OCI-LY7 (cell line): Measurements from ENCODE around the gene RNASET2.

Experiments used
- EZH2phosphoT487 ChIP-seq: fragments of 200-600 bp; sonication (generic); IDR thresholded peaks from 2 replicates; pipeline ENCODE4 v1.6.1; 2018; ENCODE audit warnings: low read depth, borderline replicate concordance, mild to moderate bottlenecking, mixed run types, antibody characterized with exemption, low read length, moderate library complexity, mixed read lengths
- TF ChIP-seq, protein P1 (sequence below): fragments of 200-600 bp; sonication (generic); conservative IDR thresholded peaks from 2 replicates; pipeline ENCODE4 v1.5.1; 2014; ENCODE audit warnings: mild to moderate bottlenecking, antibody characterized with exemption, low read length, moderate library complexity, mixed read lengths

GRCh38 chr6:166976636-166977035 lies 20.3 kb upstream of the RNASET2 start:
- TF ChIP-seq, protein P1, sequence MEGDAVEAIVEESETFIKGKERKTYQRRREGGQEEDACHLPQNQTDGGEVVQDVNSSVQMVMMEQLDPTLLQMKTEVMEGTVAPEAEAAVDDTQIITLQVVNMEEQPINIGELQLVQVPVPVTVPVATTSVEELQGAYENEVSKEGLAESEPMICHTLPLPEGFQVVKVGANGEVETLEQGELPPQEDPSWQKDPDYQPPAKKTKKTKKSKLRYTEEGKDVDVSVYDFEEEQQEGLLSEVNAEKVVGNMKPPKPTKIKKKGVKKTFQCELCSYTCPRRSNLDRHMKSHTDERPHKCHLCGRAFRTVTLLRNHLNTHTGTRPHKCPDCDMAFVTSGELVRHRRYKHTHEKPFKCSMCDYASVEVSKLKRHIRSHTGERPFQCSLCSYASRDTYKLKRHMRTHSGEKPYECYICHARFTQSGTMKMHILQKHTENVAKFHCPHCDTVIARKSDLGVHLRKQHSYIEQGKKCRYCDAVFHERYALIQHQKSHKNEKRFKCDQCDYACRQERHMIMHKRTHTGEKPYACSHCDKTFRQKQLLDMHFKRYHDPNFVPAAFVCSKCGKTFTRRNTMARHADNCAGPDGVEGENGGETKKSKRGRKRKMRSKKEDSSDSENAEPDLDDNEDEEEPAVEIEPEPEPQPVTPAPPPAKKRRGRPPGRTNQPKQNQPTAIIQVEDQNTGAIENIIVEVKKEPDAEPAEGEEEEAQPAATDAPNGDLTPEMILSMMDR, result no peak
- TF ChIP-seq EZH2phosphoT487, result no peak
